ENCODE measurements around the gene TSPAN9.

Gene TSPAN9

DNA sequence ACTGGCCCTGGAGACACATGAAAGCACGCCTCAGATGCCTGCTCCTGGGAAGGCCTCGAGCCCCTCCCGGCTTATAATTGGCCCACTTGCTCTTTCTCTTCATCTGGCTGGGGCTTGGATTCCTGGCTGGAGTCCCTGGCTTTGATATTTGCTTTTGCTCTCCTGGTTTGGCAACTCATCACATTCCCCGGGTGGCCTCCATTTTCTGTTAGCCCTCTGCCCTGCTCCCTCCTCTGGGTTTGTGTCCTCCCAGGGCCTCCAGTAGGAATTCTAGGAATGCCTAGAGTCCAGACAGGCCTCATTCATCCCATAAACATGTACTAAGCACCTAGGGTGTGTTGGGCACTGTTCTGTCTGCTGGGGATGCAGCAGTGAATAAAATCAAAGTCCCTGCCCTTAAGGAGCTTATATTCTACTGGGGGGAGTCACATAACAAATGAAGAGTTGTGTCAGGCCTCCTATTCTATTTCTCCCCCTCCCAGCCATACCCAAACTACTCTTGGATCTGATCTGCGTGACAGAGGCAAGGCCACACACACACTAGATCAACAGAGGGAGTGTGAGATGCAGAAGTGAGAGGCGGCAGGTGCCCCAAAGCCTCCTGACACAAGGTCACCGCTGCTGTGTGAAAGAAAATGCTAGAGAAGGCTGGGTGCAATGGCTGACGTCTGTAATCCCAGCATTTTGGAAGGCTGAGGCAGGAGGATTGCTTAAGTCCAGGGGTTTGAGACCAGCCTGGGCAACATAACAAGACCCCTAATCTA is 21.3 kb upstream of the TSPAN9 start:
- TF ChIP-seq, protein P1, sequence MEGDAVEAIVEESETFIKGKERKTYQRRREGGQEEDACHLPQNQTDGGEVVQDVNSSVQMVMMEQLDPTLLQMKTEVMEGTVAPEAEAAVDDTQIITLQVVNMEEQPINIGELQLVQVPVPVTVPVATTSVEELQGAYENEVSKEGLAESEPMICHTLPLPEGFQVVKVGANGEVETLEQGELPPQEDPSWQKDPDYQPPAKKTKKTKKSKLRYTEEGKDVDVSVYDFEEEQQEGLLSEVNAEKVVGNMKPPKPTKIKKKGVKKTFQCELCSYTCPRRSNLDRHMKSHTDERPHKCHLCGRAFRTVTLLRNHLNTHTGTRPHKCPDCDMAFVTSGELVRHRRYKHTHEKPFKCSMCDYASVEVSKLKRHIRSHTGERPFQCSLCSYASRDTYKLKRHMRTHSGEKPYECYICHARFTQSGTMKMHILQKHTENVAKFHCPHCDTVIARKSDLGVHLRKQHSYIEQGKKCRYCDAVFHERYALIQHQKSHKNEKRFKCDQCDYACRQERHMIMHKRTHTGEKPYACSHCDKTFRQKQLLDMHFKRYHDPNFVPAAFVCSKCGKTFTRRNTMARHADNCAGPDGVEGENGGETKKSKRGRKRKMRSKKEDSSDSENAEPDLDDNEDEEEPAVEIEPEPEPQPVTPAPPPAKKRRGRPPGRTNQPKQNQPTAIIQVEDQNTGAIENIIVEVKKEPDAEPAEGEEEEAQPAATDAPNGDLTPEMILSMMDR (IDR thresholded peaks at IDR 0.05; ENCODE audit: insufficient read depth, low read length) = no peak
- TF ChIP-seq POLR2AphosphoS5 (IDR thresholded peaks at IDR 0.05; ENCODE audit: low read depth) (no peak), SPI1 (IDR thresholded peaks at IDR 0.05; ENCODE audit: borderline replicate concordance, low read depth) (no peak), GABPA (IDR thresholded peaks at IDR 0.05; ENCODE audit: low read depth) (no peak)
- TF ChIP-seq, protein P2, sequence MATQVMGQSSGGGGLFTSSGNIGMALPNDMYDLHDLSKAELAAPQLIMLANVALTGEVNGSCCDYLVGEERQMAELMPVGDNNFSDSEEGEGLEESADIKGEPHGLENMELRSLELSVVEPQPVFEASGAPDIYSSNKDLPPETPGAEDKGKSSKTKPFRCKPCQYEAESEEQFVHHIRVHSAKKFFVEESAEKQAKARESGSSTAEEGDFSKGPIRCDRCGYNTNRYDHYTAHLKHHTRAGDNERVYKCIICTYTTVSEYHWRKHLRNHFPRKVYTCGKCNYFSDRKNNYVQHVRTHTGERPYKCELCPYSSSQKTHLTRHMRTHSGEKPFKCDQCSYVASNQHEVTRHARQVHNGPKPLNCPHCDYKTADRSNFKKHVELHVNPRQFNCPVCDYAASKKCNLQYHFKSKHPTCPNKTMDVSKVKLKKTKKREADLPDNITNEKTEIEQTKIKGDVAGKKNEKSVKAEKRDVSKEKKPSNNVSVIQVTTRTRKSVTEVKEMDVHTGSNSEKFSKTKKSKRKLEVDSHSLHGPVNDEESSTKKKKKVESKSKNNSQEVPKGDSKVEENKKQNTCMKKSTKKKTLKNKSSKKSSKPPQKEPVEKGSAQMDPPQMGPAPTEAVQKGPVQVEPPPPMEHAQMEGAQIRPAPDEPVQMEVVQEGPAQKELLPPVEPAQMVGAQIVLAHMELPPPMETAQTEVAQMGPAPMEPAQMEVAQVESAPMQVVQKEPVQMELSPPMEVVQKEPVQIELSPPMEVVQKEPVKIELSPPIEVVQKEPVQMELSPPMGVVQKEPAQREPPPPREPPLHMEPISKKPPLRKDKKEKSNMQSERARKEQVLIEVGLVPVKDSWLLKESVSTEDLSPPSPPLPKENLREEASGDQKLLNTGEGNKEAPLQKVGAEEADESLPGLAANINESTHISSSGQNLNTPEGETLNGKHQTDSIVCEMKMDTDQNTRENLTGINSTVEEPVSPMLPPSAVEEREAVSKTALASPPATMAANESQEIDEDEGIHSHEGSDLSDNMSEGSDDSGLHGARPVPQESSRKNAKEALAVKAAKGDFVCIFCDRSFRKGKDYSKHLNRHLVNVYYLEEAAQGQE (IDR thresholded peaks at IDR 0.05; ENCODE audit: insufficient replicate concordance, low read depth) = no peak
- Histone ChIP-seq H3K27ac (replicated peaks) (no peak overlapping the region), H3K4me3 (replicated peaks; ENCODE audit: insufficient read depth, low read length) (no peak overlapping the region), H3K27me3 (ENCODE audit: insufficient read depth, poor library complexity, severe bottlenecking) (no peaks in the 10 kb centered on the region)
- DNase-seq (ENCODE audit: low read depth in 1 of 2, low spot score in 1 of 2) = no peak

DNA sequence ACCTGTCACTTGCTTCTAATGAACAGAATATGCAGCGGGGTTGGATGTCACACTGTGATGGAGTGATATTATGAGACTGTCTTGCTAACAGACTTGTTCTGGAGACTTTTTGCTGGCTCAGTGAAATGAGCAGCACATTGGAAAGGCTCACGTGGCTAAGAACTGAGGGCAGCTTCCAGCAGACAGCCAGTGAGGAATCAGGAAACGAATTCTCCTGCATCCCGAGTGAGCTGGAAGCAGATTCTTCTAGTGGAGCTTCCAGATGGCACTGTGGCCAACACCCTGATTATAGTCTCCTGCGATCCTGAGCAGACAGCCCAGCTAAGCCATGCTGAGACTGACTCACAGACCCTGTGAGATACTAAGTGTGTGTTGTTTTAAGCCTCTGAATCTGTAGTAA is 16.1 kb upstream of the TSPAN9 start:
- no peak for DNase-seq (ENCODE audit: low read depth in 1 of 2, low spot score in 1 of 2)
- H3K27ac ChIP-seq (replicated peaks) = no peak overlapping the region
- TF ChIP-seq, protein P1 (IDR thresholded peaks at IDR 0.05; ENCODE audit: insufficient read depth, low read length) = no peak
- TF ChIP-seq SPI1 (IDR thresholded peaks at IDR 0.05; ENCODE audit: borderline replicate concordance, low read depth) = no peak
- TF ChIP-seq, protein P2 (IDR thresholded peaks at IDR 0.05; ENCODE audit: insufficient replicate concordance, low read depth) = no peak
- TF ChIP-seq GABPA (IDR thresholded peaks at IDR 0.05; ENCODE audit: low read depth) = no peak
- no peak for TF ChIP-seq POLR2AphosphoS5 (IDR thresholded peaks at IDR 0.05; ENCODE audit: low read depth)
- no peak overlapping the region for H3K4me3 ChIP-seq (replicated peaks; ENCODE audit: insufficient read depth, low read length)
- H3K27me3 ChIP-seq (ENCODE audit: insufficient read depth, poor library complexity, severe bottlenecking) = no peaks in the 10 kb centered on the region

DNA sequence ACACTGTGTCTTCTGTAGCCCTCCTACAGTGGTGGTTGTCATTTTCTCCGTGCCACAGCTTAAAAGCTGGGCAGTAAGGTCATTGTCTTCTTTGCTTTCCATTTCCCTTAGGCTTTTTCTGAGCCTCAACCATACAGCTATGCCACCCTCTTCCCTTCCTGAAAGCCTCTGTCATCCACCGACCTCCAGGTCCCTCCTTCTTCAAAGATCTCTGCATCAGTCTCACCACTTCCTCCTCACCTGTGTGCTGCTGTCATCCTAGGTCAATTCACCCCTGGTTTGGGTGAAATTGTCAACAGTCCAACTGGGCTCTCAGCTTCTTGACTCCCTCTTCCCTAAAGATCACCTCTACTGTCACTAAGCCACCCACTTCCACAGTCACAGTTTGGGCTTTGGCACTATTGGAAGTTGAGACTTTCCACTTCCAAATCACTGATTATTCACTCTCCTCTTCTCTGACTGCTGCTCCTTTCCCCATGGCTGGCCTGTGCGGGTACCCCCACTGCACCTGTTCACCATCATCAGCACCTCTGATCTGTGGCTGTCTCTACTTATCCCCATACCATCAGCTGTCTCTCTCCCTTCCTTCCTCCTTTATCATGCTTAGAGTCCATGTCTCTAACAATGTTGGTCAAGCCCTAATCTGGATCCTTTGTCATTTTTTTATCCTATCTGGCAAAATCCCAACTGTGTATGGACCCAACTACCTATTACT is 15.5 kb upstream of the TSPAN9 start:
- Histone ChIP-seq H3K4me3 (replicated peaks; ENCODE audit: insufficient read depth, low read length) (no peak overlapping the region), H3K27me3 (ENCODE audit: insufficient read depth, poor library complexity, severe bottlenecking) (no peaks in the 10 kb centered on the region), H3K27ac (replicated peaks) (no peak overlapping the region)
- TF ChIP-seq GABPA (IDR thresholded peaks at IDR 0.05; ENCODE audit: low read depth) (no peak), SPI1 (IDR thresholded peaks at IDR 0.05; ENCODE audit: borderline replicate concordance, low read depth) (no peak), POLR2AphosphoS5 (IDR thresholded peaks at IDR 0.05; ENCODE audit: low read depth) (no peak)
- TF ChIP-seq, protein P1 (IDR thresholded peaks at IDR 0.05; ENCODE audit: insufficient read depth, low read length) = no peak
- TF ChIP-seq, protein P2 (IDR thresholded peaks at IDR 0.05; ENCODE audit: insufficient replicate concordance, low read depth) = no peak
- no peak for DNase-seq (ENCODE audit: low read depth in 1 of 2, low spot score in 1 of 2)
